Coronary artery (tissue), 2 donors: Measurements from ENCODE around the gene SPEM2.

Experiments used
- DNase-seq: peaks from one replicate; pipeline ENCODE4 v3.0.0-alpha.2; 2017; ENCODE audit warnings: low spot score
- H3K27ac ChIP-seq, 2 donors: fragments of 200-600 bp; sonication (generic); one replicate each; pipeline ENCODE4 v1.5.1; 2016 to 2019
- H3K4me3 ChIP-seq: fragments of 200-600 bp; sonication (generic); 2 replicates; pipeline ENCODE4 v1.5.1; 2016; ENCODE audit warnings: mild to moderate bottlenecking, moderate library complexity
- TF ChIP-seq, protein P1 (sequence below): fragments of 200-600 bp; sonication (generic); IDR thresholded peaks from one replicate; pipeline ENCODE4 v1.5.1; 2019; ENCODE audit warnings: antibody characterized with exemption

SPEM2 gene

GRCh38 chr17:7443499-7444485, 18.4 kb downstream of the SPEM2 start:
- H3K27ac ChIP-seq: peak overlapping the region in 1 of 2 donors; percentile 21
- no peak for DNase-seq
- no peak overlapping the region for H3K4me3 ChIP-seq
- TF ChIP-seq, protein P1, sequence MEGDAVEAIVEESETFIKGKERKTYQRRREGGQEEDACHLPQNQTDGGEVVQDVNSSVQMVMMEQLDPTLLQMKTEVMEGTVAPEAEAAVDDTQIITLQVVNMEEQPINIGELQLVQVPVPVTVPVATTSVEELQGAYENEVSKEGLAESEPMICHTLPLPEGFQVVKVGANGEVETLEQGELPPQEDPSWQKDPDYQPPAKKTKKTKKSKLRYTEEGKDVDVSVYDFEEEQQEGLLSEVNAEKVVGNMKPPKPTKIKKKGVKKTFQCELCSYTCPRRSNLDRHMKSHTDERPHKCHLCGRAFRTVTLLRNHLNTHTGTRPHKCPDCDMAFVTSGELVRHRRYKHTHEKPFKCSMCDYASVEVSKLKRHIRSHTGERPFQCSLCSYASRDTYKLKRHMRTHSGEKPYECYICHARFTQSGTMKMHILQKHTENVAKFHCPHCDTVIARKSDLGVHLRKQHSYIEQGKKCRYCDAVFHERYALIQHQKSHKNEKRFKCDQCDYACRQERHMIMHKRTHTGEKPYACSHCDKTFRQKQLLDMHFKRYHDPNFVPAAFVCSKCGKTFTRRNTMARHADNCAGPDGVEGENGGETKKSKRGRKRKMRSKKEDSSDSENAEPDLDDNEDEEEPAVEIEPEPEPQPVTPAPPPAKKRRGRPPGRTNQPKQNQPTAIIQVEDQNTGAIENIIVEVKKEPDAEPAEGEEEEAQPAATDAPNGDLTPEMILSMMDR: no peak

DNA sequence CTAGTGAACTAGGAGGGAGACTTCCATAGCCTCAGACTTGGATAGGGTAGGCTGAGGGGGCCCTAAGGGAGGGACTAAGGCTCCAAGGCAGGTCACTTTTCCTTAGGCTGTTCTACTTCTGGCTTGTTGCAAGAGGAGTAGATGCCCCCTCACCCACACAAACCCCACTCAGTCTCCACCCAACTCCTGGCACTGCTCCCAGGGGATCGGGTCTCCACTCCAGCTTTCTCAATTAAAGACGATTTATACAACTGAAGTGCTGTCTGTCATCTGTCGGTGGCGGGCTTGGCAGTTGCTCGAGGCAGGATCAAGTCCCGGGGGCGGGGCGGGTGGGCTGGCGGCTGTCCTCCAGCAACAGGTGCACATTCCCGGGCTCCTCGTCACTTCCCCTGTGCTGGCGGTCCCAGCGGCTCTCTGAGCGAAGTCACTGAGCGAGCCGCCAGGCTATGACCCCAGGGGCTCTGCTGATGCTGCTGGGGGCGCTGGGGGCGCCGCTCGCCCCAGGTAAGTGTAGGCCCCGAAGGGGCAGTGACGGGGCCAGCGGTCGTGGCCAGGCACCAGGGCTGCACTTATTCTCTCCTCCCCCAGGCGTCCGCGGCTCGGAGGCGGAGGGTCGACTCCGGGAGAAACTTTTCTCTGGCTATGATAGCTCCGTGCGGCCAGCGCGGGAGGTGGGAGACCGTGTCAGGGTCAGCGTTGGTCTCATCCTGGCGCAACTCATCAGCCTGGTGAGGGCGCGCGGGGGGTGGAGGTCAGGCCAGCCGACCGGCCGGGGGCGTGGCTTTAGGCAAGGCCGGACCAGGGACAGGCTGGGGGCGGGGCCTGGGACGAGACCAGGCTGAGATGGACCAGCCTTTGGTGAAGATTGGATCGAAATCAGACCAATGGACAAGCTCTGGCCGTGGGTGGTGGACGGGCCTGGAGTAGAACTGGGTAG, 19.5 kb downstream of the SPEM2 start, which contains the start of gene CHRNB1:
Gene CHRNB1, plus strand, starts transcription at position 380 of the 937 bp plus-strand sequence. Its CDS starts 67 bp downstream, at position 447.
- peak; percentile 82 for DNase-seq
- TF ChIP-seq, protein P1: no peak
- H3K4me3 ChIP-seq: peak within 1 kb of the TSS; percentile 72
- H3K27ac ChIP-seq: peak within 1 kb of the TSS in 1 of 2 donors; percentile 21

DNA sequence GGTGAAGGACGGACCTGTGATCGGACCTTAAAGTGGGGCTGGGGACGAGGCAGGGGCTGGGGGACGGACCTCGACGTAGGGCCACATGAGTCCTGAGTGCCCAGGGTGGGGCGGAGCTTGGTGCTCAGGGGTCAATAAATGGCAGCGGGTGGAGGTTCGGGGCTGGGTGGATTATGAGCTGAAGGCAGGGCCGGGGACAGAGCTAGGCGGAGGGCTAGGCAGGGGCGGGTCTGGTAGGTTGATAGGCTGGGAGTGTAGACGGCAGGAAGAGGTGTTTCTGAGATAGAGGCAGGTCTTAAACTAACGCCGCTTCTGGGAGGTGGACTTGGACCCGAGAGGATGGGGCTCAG, 20.2 kb downstream of the SPEM2 start:
- TF ChIP-seq, protein P1: no peak
- Histone ChIP-seq H3K4me3 (peak overlapping the region; percentile 72), H3K27ac (peak overlapping the region in 1 of 2 donors; percentile 21)
- no peak for DNase-seq

GRCh38 chr17:7448461-7448860, 23.0 kb downstream of the SPEM2 start:
- Histone ChIP-seq H3K27ac (no peak overlapping the region), H3K4me3 (no peak overlapping the region)
- no peak for DNase-seq
- TF ChIP-seq, protein P1: no peak

DNA sequence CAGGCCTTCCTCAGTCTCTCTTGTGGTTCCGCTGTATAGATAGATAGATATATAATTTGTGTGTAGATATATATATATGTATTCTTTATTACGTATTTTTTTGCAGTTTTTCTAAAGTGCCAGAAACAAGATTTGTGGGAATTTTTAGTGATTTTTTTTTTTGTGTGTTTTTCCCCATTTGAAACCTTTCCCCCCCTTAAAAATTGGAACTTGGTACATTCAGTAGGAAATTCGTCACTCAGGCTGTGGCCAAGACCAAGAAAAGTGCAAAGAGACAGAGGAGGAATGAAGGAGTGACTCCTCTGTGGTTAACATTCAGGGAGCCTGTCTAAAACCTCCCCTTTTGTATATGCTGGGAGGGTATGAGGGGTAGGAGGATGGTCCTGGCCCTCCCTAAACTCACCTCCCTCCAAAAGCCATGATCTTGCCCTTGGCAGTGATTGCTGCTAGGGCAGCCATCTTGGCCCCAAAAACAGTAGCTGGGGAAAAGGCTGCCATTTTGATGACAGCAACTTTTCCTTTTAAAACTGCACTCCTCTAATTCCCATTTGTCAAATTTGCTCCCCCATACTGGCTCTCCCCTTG, 34.6 kb downstream of the SPEM2 start:
- TF ChIP-seq, protein P1: no peak
- peak overlapping the region in 1 of 2 donors; percentile 17 for H3K27ac ChIP-seq
- no peak for DNase-seq
- no peak overlapping the region for H3K4me3 ChIP-seq

DNA sequence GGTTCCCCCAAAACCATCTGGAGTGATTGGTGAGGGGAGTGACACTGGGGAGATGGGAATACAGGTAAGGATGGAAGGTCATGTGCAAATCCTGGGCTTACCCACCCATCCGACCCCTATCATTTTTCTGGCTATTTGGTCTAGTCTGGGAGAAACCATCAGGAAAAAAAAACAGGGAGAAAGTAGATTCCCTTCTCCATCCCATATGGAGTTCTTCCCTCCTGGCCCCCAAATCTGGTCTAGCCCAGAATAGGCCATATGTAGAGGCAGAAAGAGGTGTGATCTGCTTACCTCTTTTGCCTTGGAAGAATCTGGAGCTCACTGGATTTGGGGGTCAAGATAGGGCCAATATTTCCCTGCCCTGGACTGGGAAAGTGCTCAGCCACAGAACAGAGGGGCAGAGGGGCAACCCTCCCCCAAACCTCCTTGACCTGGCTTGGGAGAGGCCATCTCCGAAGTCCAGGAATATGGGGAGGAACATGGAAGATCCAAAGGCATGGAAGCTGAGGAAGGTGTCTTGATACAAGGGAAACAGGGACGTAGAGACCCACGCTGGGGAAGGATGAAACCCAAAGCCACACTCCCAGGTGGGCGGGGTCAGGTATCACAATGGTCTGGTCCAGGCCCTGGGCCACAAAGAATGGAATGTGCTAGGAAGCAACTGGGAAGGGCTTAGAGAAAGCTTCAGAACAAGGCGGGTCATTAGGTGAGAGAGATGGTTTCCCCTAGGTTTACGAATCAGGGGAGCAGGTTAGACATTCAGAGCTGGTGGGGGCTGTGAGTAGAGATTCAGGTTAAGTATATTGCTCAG, 35.6 kb downstream of the SPEM2 start:
- TF ChIP-seq, protein P1: no peak
- DNase-seq: no peak
- H3K4me3 ChIP-seq: no peak overlapping the region
- no peak overlapping the region for H3K27ac ChIP-seq
